Osteoblast (primary cell): ENCODE measurements around the gene PTPRD. TPM values are rescaled to one million over a fixed set of nuclear protein-coding genes. Genes with fewer than 3 reads are reported as not detected.

Source experiments
- DNase-seq: peaks from one replicate; pipeline ENCODE4 v3.0.0; 2011; ENCODE audit warnings: low spot score, mixed read lengths; ENCODE audit not compliant: insufficient read length; ENCODE audit errors: missing footprints
- H2AFZ ChIP-seq: 2 replicates; pipeline ENCODE4 v1.6.0; 2011; ENCODE audit warnings: mild to moderate bottlenecking, low read length
- H3K27ac ChIP-seq: 2 replicates; pipeline ENCODE4 v1.5.1; 2011; ENCODE audit warnings: mild to moderate bottlenecking, low read depth, low read length, moderate library complexity
- H3K27me3 ChIP-seq: 2 replicates; pipeline ENCODE4 v1.6.0; 2012; ENCODE audit warnings: mild to moderate bottlenecking, control low read depth, inconsistent platforms, low read length, moderate library complexity; ENCODE audit not compliant: insufficient read depth
- H3K36me3 ChIP-seq: 2 replicates; pipeline ENCODE4 v1.5.1; 2011; ENCODE audit warnings: mild to moderate bottlenecking, low read length, control low read depth, moderate library complexity; ENCODE audit not compliant: insufficient read depth
- H3K4me1 ChIP-seq: 2 replicates; pipeline ENCODE4 v1.5.1; 2011; ENCODE audit warnings: mild to moderate bottlenecking, low read length, control low read depth, moderate library complexity; ENCODE audit not compliant: insufficient read depth
- H3K4me2 ChIP-seq: 2 replicates; pipeline ENCODE4 v1.6.0; 2011; ENCODE audit warnings: mild to moderate bottlenecking, low read length; ENCODE audit not compliant: insufficient read depth
- H3K4me3 ChIP-seq: fragments of 200-600 bp; sonication (generic); 3 replicates; pipeline ENCODE4 v1.5.1; 2012; ENCODE audit warnings: mild to moderate bottlenecking, low read length, inconsistent platforms; ENCODE audit not compliant: insufficient read depth
- H3K79me2 ChIP-seq: 2 replicates; pipeline ENCODE4 v1.6.0; 2012; ENCODE audit warnings: mild to moderate bottlenecking, low read length, control low read depth, inconsistent platforms; ENCODE audit not compliant: insufficient read depth
- H3K9me3 ChIP-seq: 2 replicates; pipeline ENCODE4 v1.5.1; 2011; ENCODE audit warnings: low read depth, low read length, control low read depth
- H4K20me1 ChIP-seq: 2 replicates; pipeline ENCODE4 v1.6.0; 2012; ENCODE audit warnings: mild to moderate bottlenecking, low read length, control low read depth; ENCODE audit not compliant: insufficient read depth
- total RNA-seq: library from RNA; depleted of rRNA; stranded (reverse); fragments of >200 nt; gene quantifications from 2 replicates; pipeline ENCODE4 v1.2.3, GENCODE V29; 2012
- TF ChIP-seq, protein P1 (sequence below): IDR thresholded peaks from 2 replicates; pipeline ENCODE4 v1.5.1; 2011; ENCODE audit warnings: mild to moderate bottlenecking, low read depth, low read length, moderate library complexity; ENCODE audit errors: extremely low read depth

PTPRD gene
- total RNA-seq, 1 donor, result 23.9 TPM

DNA sequence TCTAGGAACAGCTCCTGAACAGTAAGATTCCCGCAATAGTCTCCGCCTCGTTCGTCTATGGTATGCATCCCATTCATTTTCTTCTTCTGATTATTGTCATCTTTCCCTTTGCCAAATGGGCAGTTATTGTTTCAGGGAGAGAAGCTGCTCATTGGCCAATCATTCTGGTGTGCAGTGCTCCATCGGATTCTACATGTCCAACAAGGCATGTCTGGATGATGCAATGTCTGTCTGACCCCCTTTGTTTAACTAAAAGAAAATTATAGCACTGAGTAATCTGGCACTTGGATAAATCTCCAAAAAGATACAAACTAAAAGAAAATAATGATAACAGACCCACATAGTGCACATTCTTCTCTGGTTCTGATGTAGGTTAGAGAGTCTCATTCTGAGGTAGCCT, 2297.6 kb downstream of the PTPRD start:
- H3K4me1 ChIP-seq, result no peaks in the 10 kb centered on the region
- H4K20me1 ChIP-seq, result no peaks in the 10 kb centered on the region
- no peak overlapping the region for H3K4me3 ChIP-seq
- DNase-seq, result no peak
- H3K36me3 ChIP-seq, result no peaks in the 10 kb centered on the region
- no peak overlapping the region for H3K27ac ChIP-seq
- no peak overlapping the region for H2AFZ ChIP-seq
- H3K79me2 ChIP-seq, result no peaks in the 10 kb centered on the region
- TF ChIP-seq, protein P1, sequence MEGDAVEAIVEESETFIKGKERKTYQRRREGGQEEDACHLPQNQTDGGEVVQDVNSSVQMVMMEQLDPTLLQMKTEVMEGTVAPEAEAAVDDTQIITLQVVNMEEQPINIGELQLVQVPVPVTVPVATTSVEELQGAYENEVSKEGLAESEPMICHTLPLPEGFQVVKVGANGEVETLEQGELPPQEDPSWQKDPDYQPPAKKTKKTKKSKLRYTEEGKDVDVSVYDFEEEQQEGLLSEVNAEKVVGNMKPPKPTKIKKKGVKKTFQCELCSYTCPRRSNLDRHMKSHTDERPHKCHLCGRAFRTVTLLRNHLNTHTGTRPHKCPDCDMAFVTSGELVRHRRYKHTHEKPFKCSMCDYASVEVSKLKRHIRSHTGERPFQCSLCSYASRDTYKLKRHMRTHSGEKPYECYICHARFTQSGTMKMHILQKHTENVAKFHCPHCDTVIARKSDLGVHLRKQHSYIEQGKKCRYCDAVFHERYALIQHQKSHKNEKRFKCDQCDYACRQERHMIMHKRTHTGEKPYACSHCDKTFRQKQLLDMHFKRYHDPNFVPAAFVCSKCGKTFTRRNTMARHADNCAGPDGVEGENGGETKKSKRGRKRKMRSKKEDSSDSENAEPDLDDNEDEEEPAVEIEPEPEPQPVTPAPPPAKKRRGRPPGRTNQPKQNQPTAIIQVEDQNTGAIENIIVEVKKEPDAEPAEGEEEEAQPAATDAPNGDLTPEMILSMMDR, result no peak
- no peak overlapping the region for H3K4me2 ChIP-seq
- H3K27me3 ChIP-seq, result no peaks in the 10 kb centered on the region
- no peaks in the 10 kb centered on the region for H3K9me3 ChIP-seq

GRCh38 chr9:8309258-8309657, 2303.5 kb downstream of the PTPRD start:
- H2AFZ ChIP-seq, result no peak overlapping the region
- TF ChIP-seq, protein P1, result no peak
- no peak overlapping the region for H3K4me3 ChIP-seq
- no peak overlapping the region for H3K4me2 ChIP-seq
- no peaks in the 10 kb centered on the region for H3K36me3 ChIP-seq
- DNase-seq, result no peak
- no peaks in the 10 kb centered on the region for H3K79me2 ChIP-seq
- no peaks in the 10 kb centered on the region for H4K20me1 ChIP-seq
- H3K27me3 ChIP-seq, result no peaks in the 10 kb centered on the region
- H3K27ac ChIP-seq, result no peak overlapping the region
- no peaks in the 10 kb centered on the region for H3K4me1 ChIP-seq
- no peaks in the 10 kb centered on the region for H3K9me3 ChIP-seq

- H3K4me1 ChIP-seq, result no peaks in the 10 kb centered on the region
- H3K4me3 ChIP-seq, result no peak overlapping the region
- no peak overlapping the region for H3K4me2 ChIP-seq
- H3K27ac ChIP-seq, result no peak overlapping the region
- no peak for DNase-seq
- H2AFZ ChIP-seq, result no peak overlapping the region
- H3K36me3 ChIP-seq, result no peaks in the 10 kb centered on the region
- H4K20me1 ChIP-seq, result no peaks in the 10 kb centered on the region
- H3K27me3 ChIP-seq, result no peaks in the 10 kb centered on the region
- H3K79me2 ChIP-seq, result no peaks in the 10 kb centered on the region
- TF ChIP-seq, protein P1, result no peak
- no peaks in the 10 kb centered on the region for H3K9me3 ChIP-seq
Observed at GRCh38 chr9:8304720-8305119, 2308.1 kb downstream of the PTPRD start.

DNA sequence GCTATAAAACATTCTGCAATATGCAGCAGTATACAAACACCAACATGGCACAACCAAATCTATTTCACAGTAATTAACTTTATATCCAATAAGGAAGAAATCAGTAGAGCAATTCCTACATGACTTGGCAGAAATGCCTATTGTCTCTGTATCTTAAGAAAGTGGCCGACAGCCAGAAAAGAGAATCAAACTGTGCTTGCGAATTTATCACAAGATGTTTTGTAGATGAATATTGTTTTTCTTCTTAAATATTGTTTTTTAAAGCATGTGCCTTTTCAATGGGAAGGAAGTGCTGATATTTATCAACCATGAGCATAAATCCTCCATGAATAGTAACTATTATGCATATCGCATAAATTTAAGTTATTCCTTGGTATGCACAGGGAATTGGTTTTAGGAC, 2311.5 kb downstream of the PTPRD start:
- TF ChIP-seq, protein P1, result no peak
- Histone ChIP-seq H3K4me3 (no peak overlapping the region), H3K79me2 (no peaks in the 10 kb centered on the region), H3K27me3 (no peaks in the 10 kb centered on the region), H4K20me1 (no peaks in the 10 kb centered on the region), H3K27ac (no peak overlapping the region), H3K36me3 (no peaks in the 10 kb centered on the region), H3K4me1 (no peaks in the 10 kb centered on the region), H2AFZ (no peak overlapping the region), H3K4me2 (no peak overlapping the region), H3K9me3 (no peaks in the 10 kb centered on the region)
- no peak for DNase-seq
